Fibroblast of villous mesenchyme (primary cell): ENCODE measurements around the gene SLC12A7. TPM values are rescaled to one million over a fixed set of nuclear protein-coding genes. Genes with fewer than 3 reads are reported as not detected.

Experiments used
- DNase-seq: peaks from one replicate; pipeline ENCODE4 v3.0.0-alpha.2; 2010; ENCODE audit warnings: low read depth
- H3K4me3 ChIP-seq: 2 replicates; pipeline ENCODE4 v1.5.1; 2011; ENCODE audit warnings: low read depth, mild to moderate bottlenecking, low read length
- total RNA-seq: library from RNA; depleted of rRNA; stranded (reverse); fragments of >200 nt; gene quantifications from 2 replicates; pipeline ENCODE4 v1.2.3, GENCODE V29; 2012
- TF ChIP-seq, protein P1 (sequence below): IDR thresholded peaks from 2 replicates; pipeline ENCODE4 v1.5.1; 2012; ENCODE audit warnings: low read depth, mild to moderate bottlenecking, low read length; ENCODE audit not compliant: insufficient read depth

SLC12A7 gene
- total RNA-seq, 1 donor = 9.5 TPM

DNA sequence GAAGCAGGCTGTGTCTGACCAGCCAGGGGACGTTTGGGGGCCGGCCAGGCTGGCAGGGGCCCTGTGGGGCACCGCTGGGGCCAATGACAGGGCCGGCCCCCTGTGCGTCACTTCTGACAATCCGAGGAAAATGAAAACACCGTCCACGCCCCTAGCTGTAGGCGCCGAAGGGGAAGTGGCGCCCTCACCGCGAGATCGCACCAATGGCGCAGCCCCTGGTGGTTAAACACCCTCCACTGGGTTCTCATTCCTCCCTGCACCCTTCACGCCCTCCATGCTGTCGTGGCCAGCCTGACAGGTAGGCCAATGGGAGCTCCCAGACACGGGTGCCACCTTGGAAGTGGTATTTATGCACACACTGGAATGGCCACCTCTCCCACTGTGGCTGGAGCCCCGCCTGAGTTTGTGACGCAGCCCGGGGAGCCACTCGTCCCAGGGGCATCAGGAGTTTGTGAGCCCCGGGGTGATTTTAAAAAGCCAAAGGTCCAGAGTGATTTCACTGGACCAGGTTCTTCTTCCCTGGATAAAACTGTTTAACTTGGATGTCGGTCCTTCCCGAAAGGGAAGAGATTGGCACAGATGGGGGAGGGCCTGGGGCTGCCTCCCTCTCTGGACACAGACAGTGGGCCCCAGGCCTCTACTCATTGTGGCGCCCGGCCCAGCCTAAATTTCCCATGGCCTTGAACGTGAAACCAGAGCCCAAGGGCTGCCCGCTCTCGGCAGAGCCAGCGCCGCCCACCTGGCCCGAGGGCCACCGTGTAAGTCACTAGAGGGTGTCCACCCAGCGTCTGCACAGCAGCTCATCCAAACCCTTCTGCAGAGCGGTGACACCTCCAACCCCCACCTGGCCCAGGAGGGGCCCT lies 53.5 kb downstream of the SLC12A7 start:
- TF ChIP-seq, protein P1, sequence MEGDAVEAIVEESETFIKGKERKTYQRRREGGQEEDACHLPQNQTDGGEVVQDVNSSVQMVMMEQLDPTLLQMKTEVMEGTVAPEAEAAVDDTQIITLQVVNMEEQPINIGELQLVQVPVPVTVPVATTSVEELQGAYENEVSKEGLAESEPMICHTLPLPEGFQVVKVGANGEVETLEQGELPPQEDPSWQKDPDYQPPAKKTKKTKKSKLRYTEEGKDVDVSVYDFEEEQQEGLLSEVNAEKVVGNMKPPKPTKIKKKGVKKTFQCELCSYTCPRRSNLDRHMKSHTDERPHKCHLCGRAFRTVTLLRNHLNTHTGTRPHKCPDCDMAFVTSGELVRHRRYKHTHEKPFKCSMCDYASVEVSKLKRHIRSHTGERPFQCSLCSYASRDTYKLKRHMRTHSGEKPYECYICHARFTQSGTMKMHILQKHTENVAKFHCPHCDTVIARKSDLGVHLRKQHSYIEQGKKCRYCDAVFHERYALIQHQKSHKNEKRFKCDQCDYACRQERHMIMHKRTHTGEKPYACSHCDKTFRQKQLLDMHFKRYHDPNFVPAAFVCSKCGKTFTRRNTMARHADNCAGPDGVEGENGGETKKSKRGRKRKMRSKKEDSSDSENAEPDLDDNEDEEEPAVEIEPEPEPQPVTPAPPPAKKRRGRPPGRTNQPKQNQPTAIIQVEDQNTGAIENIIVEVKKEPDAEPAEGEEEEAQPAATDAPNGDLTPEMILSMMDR = no peak
- no peak overlapping the region for H3K4me3 ChIP-seq
- DNase-seq = no peak

DNA sequence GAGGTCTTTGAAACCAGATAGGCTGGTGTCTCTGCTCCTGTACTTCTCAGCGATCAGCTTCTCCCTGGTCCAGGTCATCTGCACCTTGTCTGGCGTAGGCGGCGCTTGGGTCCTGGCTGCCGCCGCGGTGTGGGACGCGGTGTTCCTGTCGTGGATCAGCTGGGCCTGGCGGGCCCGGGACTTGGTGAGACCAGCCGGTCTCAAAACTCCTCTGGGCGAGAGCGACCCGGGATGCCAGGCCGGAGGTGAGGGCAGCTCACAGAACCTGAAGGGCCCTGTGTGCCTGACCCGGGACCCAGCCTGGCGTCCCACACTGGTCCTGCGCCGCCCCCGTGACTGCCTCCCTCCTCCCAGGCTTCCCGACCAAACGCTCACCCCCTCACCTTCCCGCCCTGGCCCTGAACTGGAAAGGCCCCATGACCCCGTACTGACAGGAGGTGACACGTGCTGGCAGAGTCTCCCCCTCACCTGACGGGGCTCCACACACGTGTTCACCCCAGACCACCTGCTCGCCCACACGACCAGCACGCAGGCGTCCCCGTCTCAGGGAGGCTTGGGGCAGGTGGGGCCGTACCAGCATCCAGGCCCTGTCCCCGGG lies 54.3 kb downstream of the SLC12A7 start:
- TF ChIP-seq, protein P1 = no peak
- no peak overlapping the region for H3K4me3 ChIP-seq
- DNase-seq = no peak

DNA sequence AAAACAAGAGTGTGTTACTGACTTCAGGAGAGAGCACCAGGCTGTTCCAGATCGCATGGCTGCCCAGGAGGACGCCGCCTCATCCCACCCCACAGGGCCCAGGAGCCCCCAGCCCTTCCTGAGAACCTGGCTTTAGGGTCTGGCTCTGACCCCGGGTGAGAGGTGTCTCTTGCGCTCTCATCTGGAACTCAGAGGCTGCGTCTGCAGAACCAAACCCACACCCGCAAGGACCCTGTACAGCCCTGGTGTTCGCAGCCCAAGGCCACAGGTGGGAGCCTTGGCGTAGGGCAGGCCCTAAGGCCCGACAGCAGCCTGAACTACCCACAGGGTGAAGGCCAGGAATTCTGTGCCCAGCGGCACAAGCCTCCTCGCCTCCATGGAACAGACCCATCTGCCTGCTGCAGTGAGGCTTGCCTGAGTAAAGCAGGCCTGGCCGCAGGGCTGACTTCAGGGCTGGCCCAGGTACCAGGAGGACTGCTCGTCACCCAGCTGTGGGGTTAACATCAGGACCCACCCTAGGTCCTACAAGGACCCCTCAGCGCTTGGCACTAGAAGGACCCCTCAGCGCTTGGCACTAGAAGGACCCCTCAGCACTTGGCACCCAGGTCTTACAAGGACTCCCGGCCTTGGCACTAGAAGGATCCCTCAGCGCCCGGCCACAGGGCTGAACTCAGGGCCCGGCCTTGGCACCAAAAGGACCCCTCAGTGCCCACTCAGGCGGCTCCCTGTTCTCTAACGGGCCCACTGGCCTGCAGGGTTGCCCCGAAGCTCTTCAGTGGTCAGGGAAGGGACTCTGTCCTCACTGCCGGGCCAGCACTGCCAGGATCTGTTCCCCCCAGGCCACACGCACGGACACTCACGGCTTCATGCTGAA lies 55.0 kb downstream of the SLC12A7 start:
- TF ChIP-seq, protein P1 = no peak
- no peak overlapping the region for H3K4me3 ChIP-seq
- DNase-seq = no peak

DNA sequence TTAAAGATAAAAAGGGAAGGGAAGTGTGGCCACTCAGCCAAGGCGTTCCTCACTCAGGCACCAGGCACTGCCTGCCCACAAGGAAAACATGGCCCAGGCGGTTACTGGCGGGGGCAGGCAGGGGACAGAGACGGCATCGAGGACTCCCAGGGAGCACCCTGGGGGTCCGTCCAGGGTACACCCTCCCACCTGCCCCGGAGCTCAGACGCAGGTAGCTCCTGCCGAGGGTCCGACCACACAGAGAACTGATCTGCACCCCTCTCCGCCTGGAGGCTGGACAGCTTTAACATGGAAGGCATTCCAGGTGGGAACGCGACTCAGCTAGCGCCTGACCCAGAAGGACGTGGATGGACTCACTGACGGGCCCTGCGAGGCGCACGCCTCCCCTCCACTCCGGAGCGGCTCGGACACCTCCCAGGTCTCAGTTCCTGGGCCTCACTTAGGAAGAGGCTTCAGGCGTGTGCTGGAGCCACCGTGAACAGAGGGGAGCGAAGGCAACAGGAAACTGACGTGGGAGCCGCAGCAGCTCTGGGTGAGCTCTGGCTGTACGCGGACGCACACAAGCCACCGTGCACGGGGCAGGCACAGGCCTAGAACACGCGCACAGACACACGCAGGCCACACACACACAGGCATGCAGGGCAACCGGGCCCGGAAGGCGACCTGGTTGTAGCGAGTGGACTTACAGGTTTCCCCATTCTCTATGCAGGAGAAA lies 55.8 kb downstream of the SLC12A7 start:
- TF ChIP-seq, protein P1 = no peak
- H3K4me3 ChIP-seq = no peak overlapping the region
- no peak for DNase-seq

DNA sequence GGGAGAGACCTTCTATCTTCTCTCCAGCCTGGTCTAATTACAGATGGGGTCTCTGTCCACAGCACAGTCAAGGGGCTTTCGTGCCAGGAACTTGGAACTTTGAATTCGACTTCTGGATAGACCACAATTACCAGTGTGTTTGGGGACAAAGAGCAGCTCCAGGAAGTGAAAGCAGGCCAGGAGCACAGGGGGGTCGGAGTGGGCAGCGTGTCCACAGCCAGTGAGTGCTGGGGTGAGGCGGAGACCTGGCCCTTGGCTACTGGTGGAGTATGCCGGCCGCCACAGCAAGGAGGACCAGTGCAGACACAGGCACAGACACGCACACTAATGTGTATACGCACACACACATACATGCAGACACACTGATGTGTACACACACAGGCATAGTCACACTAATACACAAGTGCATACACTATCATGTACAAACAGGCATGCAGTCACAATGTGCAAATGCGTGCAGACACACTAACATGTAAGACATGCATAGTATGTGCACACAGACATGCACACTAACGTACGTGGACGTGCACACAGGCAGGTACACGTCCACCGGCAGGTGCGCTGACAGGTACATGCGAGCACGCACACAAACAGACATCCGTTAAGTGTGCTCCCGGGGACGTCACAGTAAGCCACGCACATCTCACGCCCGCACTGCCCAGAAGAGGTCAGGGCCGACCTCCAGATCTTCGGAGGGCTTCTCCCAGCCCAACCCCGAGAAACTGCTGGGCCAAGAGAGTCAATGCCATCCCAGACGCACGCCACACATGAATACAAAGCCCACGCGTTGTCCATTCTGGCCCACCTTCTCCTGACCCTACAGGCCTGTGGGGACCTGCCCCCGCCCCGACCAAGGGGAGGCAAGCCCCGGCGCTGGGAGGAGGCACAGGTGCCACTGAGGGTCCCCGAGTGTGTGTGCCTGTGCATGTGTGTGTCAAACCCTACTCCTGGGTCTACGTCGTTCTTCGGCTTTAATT lies 56.8 kb downstream of the SLC12A7 start:
- no peak overlapping the region for H3K4me3 ChIP-seq
- DNase-seq = no peak
- TF ChIP-seq, protein P1 = no peak
